C4-2B (cell line): ENCODE data around the gene SRSF3.

ENCODE experiments used
- ZFX ChIP-seq: fragments of 450-650 bp; IDR thresholded peaks from 2 replicates; pipeline ENCODE4 v1.6.1; 2017
- TF ChIP-seq, protein P1 (sequence below): fragments of 450-650 bp; conservative IDR thresholded peaks from 2 replicates; pipeline ENCODE4 v1.5.1; 2017; ENCODE audit warnings: mild to moderate bottlenecking

DNA sequence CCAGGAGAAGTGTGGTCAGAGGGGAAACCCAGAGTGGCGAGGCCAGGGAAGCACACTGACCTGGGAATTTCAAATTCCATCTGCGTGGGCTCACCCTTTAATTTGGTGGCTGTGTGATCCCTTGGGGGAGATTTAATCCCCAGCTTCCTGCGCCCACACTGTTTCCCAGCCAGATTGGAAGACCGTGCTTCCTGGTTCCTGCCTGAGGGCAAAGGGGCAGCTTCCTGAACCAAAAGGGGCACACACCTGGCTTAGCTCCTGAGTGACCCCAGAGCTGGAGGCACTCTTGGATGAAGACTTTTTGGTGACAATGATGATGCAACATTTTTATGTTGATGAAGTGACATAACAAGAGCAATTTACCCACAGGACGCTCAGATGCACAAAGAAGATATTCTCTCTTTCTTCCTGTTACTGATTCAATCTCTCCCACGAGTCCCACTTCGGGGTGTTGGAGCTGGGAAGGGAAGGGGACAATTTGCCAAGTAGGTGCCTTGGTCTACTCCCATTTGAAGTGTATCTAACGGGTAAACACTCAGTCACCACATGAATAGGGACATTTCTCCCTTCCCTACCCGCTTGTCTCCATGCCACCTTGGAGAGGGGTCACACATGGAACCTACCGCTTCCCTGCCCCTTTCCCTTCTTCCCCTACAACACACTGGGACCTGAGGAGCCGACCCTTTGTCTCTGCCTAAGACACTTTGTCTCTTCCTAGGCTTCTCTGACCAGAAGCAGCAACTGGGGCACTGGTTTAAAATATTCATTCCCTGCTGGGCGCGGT is 55.7 kb downstream of the SRSF3 start:
- TF ChIP-seq, protein P1, sequence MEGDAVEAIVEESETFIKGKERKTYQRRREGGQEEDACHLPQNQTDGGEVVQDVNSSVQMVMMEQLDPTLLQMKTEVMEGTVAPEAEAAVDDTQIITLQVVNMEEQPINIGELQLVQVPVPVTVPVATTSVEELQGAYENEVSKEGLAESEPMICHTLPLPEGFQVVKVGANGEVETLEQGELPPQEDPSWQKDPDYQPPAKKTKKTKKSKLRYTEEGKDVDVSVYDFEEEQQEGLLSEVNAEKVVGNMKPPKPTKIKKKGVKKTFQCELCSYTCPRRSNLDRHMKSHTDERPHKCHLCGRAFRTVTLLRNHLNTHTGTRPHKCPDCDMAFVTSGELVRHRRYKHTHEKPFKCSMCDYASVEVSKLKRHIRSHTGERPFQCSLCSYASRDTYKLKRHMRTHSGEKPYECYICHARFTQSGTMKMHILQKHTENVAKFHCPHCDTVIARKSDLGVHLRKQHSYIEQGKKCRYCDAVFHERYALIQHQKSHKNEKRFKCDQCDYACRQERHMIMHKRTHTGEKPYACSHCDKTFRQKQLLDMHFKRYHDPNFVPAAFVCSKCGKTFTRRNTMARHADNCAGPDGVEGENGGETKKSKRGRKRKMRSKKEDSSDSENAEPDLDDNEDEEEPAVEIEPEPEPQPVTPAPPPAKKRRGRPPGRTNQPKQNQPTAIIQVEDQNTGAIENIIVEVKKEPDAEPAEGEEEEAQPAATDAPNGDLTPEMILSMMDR = no peak
- TF ChIP-seq ZFX = no peak
